ENCODE measurements around the gene REEP5. TPM values are rescaled to one million over a fixed set of nuclear protein-coding genes. Genes with fewer than 3 reads are reported as not detected.

The REEP5 gene
- total RNA-seq, 1 experiment from 2014 or later: 46.2 TPM

DNA sequence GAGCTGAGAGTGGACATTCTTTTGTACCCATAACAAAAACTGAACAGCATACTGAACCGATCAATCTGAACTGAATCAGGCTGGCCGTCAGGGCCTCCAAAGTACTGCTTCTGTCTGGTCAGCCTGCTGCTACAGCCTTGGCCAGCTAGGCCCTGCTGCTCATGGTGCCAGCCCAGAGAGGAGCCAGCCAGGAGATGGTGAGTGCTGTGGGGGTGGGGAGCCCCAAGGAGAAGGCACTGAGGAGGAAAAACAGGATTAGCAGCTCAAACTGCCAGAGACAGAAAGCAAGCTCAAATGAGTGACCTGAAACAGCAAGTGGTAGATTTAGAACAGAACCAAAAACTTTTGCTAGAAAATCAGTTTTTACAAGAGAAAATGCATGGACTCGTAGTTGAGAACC is 37.0 kb downstream of the REEP5 start:
- Histone ChIP-seq H3K4me1 (ENCODE audit: insufficient read depth, low read length) (no peaks in the 10 kb centered on the region), H2BK5ac (ENCODE audit: insufficient read length, low read length) (no peak overlapping the region), H3K27me3 (ENCODE audit: insufficient read depth, low read length) (no peaks in the 10 kb centered on the region), H2BK120ac (ENCODE audit: low read depth, low read length, poor library complexity, severe bottlenecking) (no peak overlapping the region), H3T11ph (ENCODE audit: low read length) (no peak overlapping the region), H3K23ac (ENCODE audit: insufficient read length, low read depth, low read length) (no peak overlapping the region), H3K18ac (ENCODE audit: insufficient read length, low read depth, low read length) (no peak overlapping the region), H2BK15ac (ENCODE audit: low read depth, low read length) (no peak overlapping the region), H3K9me3 (ENCODE audit: control insufficient read depth, low read depth, low read length) (no peaks in the 10 kb centered on the region), H3K56ac (ENCODE audit: insufficient read length, low read depth, low read length) (no peak overlapping the region), H3K9ac (ENCODE audit: extremely low read depth, insufficient read length, low read length) (no peak overlapping the region), H2AFZ (ENCODE audit: low read length) (no peak overlapping the region), H4K91ac (ENCODE audit: insufficient read length, low read depth, low read length) (no peak overlapping the region), H3K79me1 (ENCODE audit: insufficient read depth, low read depth, low read length, poor library complexity, severe bottlenecking) (no peaks in the 10 kb centered on the region), H3K4me2 (ENCODE audit: insufficient read depth, insufficient read length, low read length) (no peak overlapping the region), H3K14ac (ENCODE audit: insufficient read depth, low read length) (no peak overlapping the region), H2AK5ac (ENCODE audit: insufficient read length, low read length) (no peak overlapping the region), H2BK20ac (ENCODE audit: low read depth, low read length, poor library complexity, severe bottlenecking) (no peak overlapping the region), H4K8ac (replicated peaks; ENCODE audit: insufficient read length, low read depth, low read length) (no peak overlapping the region), H3K79me2 (ENCODE audit: insufficient read depth, low read length) (0 out of 2 replicates have a peak, but pooled peaks cover 2% of the 10 kb centered on the region), H3K27ac (ENCODE audit: insufficient read length, low read depth, low read length) (no peak overlapping the region), H2BK12ac (ENCODE audit: insufficient read length, low read depth, low read length) (no peak overlapping the region), H4K5ac (ENCODE audit: insufficient read length, low read depth, low read length) (no peak overlapping the region), H3K23me2 (ENCODE audit: insufficient read length, low read depth, low read length, poor library complexity, severe bottlenecking) (no peaks in the 10 kb centered on the region), H4K20me1 (ENCODE audit: control insufficient read depth, insufficient read depth, insufficient read length) (no peaks in the 10 kb centered on the region), H3K4ac (ENCODE audit: low read depth, low read length) (no peak overlapping the region)
- peaks cover 6 to 40% (median 24%) of the 10 kb centered on the region in 3 experiments; a peak in 6 of 7 replicates for H3K36me3 Mint-ChIP-seq (ENCODE audit: insufficient read depth in 1 of 3, low read depth in 3 of 3)
- H3K27ac Mint-ChIP-seq: no peak overlapping the region; a peak in 2 of 7 replicates
- H3K4me3 Mint-ChIP-seq: no peak overlapping the region
- TF ChIP-seq, protein P1, sequence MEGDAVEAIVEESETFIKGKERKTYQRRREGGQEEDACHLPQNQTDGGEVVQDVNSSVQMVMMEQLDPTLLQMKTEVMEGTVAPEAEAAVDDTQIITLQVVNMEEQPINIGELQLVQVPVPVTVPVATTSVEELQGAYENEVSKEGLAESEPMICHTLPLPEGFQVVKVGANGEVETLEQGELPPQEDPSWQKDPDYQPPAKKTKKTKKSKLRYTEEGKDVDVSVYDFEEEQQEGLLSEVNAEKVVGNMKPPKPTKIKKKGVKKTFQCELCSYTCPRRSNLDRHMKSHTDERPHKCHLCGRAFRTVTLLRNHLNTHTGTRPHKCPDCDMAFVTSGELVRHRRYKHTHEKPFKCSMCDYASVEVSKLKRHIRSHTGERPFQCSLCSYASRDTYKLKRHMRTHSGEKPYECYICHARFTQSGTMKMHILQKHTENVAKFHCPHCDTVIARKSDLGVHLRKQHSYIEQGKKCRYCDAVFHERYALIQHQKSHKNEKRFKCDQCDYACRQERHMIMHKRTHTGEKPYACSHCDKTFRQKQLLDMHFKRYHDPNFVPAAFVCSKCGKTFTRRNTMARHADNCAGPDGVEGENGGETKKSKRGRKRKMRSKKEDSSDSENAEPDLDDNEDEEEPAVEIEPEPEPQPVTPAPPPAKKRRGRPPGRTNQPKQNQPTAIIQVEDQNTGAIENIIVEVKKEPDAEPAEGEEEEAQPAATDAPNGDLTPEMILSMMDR (conservative IDR thresholded peaks at IDR 0.05): no peak
- DNase-seq: no peak
- H3K9me3 Mint-ChIP-seq: no peaks in the 10 kb centered on the region
- WGBS (ENCODE audit: extremely low coverage, insufficient read length, low lambda C conversion rate): no CpG with 5 or more reads among the region's 3 CpGs
- H3K27me3 Mint-ChIP-seq (ENCODE audit: low read depth): no peaks in the 10 kb centered on the region
- H3K4me1 Mint-ChIP-seq: no peaks in the 10 kb centered on the region
